ENCODE measurements around the gene DUSP2.
"Not testable (repeated sequence)": the region's sequence is repeated elsewhere in the genome, so short reads cannot be mapped to it uniquely, and the experiment has no call there.

Gene DUSP2

GRCh38 chr2:96160366-96160765 lies 15.1 kb upstream of the DUSP2 start:
- DNase-seq = not testable (repeated sequence)

DNA sequence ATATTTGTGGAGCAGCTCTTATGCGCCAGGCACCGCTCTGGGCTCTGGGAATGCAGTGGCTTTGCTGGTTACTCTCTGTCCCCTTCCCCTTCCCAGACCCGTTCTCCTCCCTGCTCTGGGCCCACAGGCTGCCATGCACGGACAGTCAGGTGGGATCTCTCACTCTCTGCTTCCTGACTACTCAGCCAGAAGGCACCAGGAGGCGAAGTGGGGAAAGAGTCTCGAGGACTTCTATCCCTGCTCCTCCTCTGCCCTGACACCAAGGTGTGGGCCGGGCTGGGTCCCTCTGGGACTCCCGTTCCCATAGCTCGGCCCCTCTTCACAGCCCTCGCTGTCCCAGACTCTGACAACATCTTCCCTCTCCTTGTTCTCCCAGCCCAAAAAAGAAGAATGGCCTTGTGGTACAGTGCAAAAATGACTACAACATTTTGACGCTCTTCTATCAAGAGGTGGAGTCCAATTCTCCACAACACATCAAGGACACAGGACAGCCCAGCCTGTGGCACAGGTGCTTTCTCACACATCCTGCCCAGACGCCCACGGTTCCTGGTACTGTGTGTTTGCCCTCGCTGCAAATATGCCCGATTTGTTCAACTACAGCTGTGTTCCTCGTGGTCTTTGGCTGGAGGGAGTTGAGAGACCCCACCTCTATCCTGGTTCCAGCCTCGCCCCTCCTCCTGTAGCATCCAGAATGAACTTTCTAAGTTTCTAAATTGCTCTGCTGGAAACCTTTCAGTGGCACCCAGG lies 14.0 kb upstream of the DUSP2 start:
- no peak for DNase-seq

DNA sequence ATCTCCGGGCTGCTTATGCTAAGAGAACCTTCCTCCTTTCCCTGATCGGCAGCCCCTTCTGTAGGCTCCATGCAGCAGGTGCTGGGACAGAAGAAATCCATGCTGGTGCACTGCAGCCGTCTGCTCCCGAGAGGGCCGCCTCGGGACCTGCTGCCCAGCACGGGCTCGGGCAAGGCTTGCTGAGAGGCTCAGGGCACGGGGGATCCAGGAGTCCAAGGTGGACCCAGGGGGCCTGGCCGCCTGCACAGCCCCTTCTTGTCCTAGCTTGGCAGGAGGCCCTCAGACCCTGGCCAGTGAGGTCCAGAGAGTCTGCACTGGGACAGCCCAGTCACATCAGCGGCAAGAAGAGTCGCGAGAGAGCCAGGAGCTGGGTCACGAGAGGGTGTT lies 13.3 kb upstream of the DUSP2 start:
- no peak for DNase-seq

- peak; percentile 32 for DNase-seq
These were observed 12.7 kb upstream of the DUSP2 start for GRCh38 chr2:96157649-96158553.

- no peak for DNase-seq
These were observed 11.8 kb upstream of the DUSP2 start for GRCh38 chr2:96156926-96157648.

DNA sequence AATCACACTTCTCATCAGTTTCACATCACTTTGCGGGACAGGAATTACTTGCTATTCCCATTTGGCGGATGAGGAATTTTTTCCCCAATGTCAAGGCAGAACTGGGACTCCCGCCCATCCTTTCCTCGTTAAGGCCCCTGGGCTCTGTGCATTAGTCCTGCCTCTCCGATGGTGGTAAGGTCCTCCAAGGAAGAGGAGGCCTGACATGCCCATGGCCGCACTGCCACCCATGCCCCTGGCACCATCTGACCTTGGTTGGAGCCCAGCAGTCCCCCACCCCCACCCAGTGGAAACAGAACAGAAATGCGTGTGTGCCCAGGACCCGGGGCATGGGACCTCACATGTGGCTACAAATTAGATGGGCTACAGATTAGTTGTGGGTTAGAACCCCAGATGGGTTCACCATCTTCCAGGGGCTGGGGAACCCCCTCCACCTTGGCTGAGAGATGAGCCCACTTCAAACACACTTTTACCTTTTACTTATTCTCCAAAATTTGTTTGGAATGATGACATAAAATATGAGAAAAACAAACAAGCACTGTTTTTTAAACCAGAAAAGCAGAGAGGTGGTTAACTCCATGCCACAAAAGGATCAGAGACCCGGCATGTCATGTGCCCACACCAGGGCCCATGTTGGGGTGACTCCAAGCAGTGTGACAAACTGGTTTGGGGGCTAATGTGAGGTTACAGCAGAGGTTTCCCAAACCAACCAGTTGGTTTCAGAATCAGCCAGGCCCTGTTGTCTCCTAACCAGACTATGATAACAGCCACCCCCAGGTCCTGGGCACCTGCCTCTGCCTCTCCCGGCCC lies 11.0 kb upstream of the DUSP2 start:
- DNase-seq = no peak

DNA sequence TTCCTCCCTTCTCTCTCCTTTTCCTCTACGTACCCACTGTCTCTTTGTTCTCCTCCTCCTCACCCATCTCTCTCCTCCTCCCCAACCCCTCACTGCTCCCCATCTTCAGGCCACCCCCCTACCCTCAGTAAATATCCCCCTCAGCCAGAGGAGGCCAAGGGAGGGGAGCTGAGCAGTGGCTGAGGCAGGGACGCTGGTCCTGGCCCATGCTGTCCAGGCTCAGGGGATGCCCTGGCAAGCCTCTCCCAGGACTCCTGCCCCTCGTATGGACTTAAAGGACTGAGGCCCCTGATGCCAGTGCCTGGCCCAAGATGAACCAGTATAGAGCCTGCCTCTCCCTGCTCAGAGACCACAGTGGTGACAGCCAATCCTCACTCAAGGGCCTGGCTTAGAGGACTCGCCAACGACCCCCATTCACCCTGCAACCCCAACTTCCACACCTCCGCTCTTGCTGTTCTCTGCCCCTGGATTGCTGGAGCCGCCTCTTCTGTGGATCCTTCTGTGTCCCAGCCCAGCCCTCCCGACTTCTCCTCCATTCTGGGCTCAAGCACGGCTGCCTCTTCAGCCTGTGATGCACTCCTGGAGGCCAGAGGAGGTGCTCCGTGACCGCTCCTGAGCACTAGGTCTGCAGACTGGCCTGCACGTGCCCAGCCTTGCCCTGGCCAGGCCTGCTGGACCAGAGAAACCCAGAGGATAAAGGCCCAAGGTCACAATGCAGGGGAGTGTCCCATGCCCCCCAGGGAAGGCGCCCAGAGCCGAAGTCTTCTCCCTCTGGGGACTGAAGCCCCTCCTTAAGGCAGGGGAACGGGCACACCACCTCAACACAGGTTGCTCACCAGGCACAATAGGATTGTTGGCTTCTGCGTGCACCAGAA lies 9.5 kb upstream of the DUSP2 start:
- DNase-seq = no peak

- no peak for DNase-seq
These were observed 8.8 kb upstream of the DUSP2 start for GRCh38 chr2:96153991-96154431.

- DNase-seq = no peak
These were observed 8.1 kb upstream of the DUSP2 start for GRCh38 chr2:96153291-96153713.

GRCh38 chr2:96152304-96153161 lies 7.3 kb upstream of the DUSP2 start:
- no peak for DNase-seq

GRCh38 chr2:96151595-96152303 lies 6.5 kb upstream of the DUSP2 start:
- no peak for DNase-seq

DNA sequence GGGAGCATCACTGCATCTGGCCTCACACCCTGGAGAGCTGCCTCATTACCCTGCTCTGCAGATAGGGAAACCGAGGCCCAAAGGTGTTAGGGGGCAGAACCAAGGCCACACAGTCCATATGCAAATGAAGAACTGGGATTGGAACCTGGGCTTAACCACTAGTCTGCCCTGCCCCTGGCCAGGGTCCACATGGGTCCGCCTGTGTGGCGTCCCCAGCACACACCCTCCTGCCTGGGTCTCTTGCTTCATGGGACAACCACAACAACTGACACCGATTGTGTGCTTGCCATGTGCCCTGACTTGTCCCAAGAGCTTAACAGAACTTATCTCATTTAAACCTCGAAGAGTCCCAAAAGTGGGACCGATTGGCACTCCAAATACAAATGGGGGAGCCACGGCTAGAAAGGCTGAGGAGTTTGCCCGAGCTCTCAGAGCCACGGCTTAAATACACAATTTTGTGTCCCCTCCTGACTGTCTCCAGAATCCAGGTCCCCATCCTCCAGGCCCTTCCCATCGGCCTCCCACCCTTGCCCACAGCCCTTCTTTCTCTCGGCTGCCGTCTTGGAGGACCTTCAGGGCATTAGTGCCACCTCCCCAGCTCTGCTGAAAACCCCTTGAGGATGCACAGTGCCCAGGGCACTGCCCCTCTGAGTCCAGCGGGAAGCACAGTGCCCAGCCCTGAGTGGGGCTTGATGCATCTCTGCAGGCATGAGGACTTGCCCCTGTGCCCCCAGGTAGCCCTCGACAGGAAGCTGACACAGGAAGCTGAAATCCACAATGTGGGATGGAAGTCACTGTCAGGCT lies 5.8 kb upstream of the DUSP2 start:
- DNase-seq = no peak

DNA sequence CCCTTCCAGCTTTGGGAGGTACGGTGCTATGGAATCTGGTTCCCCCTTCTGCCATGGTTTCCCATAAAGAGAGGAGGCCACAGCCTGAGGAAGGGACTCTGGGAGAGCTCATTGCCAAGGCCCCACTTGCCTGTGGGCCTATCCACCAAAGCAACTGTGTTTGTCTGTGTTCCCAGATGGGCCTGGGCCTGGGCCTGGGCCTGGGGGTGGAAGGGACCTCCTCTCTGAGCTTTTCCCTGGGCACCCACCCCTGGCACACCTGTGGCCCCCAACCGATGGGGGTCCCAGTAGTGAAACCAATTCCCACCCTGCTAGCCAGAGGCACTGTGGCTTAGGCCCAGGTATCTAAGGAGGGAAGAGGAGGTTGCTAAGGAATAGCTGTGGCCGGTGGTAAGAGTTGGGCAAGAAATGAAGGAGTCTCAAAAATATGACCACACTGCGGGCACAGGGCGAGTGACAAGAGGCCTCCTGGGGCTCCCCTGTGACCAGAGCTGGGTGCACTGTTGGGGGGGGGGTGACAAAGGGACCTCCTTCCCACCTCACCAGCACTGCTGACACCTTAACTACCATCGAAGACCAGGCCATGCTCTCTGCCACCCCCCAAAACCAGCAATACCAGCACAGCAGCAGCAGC lies 4.9 kb upstream of the DUSP2 start:
- DNase-seq = no peak

GRCh38 chr2:96148410-96149217 lies 3.4 kb upstream of the DUSP2 start:
- DNase-seq = peak; percentile 71

GRCh38 chr2:96147593-96148201 lies 2.5 kb upstream of the DUSP2 start:
- DNase-seq = no peak

- DNase-seq = no peak
These were observed 1.8 kb upstream of the DUSP2 start for GRCh38 chr2:96146881-96147592.

Data from MV-4-11 (cell line).